Measurements from ENCODE around the gene FHL2. TPM values are rescaled to one million over a fixed set of nuclear protein-coding genes. Genes with fewer than 3 reads are reported as not detected.

Gene FHL2
- total and polyA plus RNA-seq, 2 donors (not counting 3 experiments of a cell fraction or from before 2014, with no cell fraction given) = 197 to 491 TPM

- no peak for FAIRE-seq
These were observed 14.0 kb downstream of the FHL2 start for GRCh38 chr2:105384861-105385260.

More at GRCh38 chr2:105384861-105385260, 14.0 kb downstream of the FHL2 start:
- H2AFZ ChIP-seq (ENCODE audit: low read depth, low read length) = no peak overlapping the region
- dilution Hi-C loops (cut with MboI; ENCODE audit: extremely low pct_ligation_motif_present, low sequenced_read_pairs) (no loop called here), intact Hi-C loops (cut with micrococcal nuclease) (no loop called here)
- ChIA-PET CTCF (interaction anchor here (1.3 kb wide), 1 partner anchor 136 kb away, joined by 3 read pairs; no protein-coding TSS in a partner anchor), POLR2A (interaction anchor here (1.7 kb wide), 1 partner anchor 9 kb away, joined by 5 read pairs; no protein-coding TSS in a partner anchor)
- H4K20me1 ChIP-seq (replicated peaks; ENCODE audit: control insufficient read depth, extremely low read depth, insufficient read depth, low read length) = no peaks in the 10 kb centered on the region
- no peaks in the 10 kb centered on the region for H3K9me3 ChIP-seq (replicated peaks; ENCODE audit: control insufficient read depth, insufficient read depth, low read length)
- H3K9me1 ChIP-seq (replicated peaks; ENCODE audit: control insufficient read depth, extremely low read depth, insufficient read depth, low read length) = no peaks in the 10 kb centered on the region
- peaks cover 39 to 46% of the 10 kb centered on the region in 2 experiments for H3K36me3 ChIP-seq (ENCODE audit: control insufficient read depth in 2 of 2, extremely low read depth in 1 of 2, insufficient read depth in 2 of 2, low read length in 2 of 2)
- no peak overlapping the region for H3K4me2 ChIP-seq (ENCODE audit: insufficient read depth, low read length)
- no peaks in the 10 kb centered on the region for H3K27me3 ChIP-seq (ENCODE audit: control insufficient read depth in 2 of 2, insufficient read depth in 2 of 2, low read length in 2 of 2)
- H3K27ac ChIP-seq (ENCODE audit: insufficient read depth, low read depth, low read length) = no peak overlapping the region
- H3K4me1 ChIP-seq (ENCODE audit: control insufficient read depth, extremely low read depth, insufficient read depth, low read length) = peaks cover 62% of the 10 kb centered on the region
- no peak overlapping the region for H3K9ac ChIP-seq (replicated peaks; ENCODE audit: extremely low read depth, insufficient read depth, low read length)
- H3K79me2 ChIP-seq (ENCODE audit: control insufficient read depth, insufficient read depth, low read length) = peaks cover 88% of the 10 kb centered on the region
- H3K4me3 ChIP-seq (replicated peaks in 1 of 3; ENCODE audit: insufficient read depth in 1 of 3, low read depth in 1 of 3, low read length in 3 of 3) = no peak overlapping the region
- TF ChIP-seq CTCF (IDR thresholded peaks at IDR 0.05; ENCODE audit: extremely low read depth in 1 of 2, insufficient read depth in 1 of 2, low read depth in 1 of 2, low read length in 2 of 2) = no peak
- no peak for TF ChIP-seq MYC (IDR thresholded peaks at IDR 0.05; ENCODE audit: low read depth, low read length)
- TF ChIP-seq EZH2 (IDR thresholded peaks at IDR 0.05; ENCODE audit: borderline replicate concordance, low read depth, low read length, severe bottlenecking) = no peak
- TF ChIP-seq POLR2AphosphoS5 (IDR thresholded peaks at IDR 0.05; ENCODE audit: insufficient read depth, low read depth, low read length) = no peak
- TF ChIP-seq FOS (IDR thresholded peaks at IDR 0.05; ENCODE audit: borderline replicate concordance, insufficient read depth, low read length) = no peak
- no peak for TF ChIP-seq POLR2A (IDR thresholded peaks at IDR 0.05; ENCODE audit: low read depth, low read length)
- TF ChIP-seq GATA2 (IDR thresholded peaks at IDR 0.05; ENCODE audit: insufficient read depth, insufficient read length, low read depth, low read length) = no peak
- no peak for TF ChIP-seq MAX (IDR thresholded peaks at IDR 0.05; ENCODE audit: insufficient read depth, insufficient read length)
- DNase-seq (ENCODE audit: low read depth, low spot score) = no peak
- no TSS peak for BruUV-seq (replicated peaks)

Measured in endothelial cell of umbilical vein (primary cell).